ENCODE results near the gene WDR37.

Gene WDR37

DNA sequence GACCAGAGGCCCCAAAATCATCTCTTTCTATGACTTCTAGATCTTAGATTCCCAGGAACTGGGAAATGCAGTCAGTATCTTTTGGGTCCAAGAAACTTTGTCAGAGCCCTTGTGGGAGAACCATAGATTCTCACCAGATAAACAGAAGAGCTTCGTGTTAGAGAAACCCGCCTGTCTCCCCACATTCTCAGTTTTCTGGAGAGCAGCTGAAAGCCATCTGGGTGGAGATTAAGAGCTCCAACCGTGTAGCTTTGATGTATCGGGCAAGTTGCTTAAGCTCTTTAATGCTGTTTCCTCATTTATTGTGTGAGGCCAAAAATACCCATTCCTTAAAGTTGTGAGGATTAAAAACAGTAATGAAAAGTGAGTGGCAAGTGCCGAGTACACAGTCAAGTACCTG lies 107.6 kb downstream of the WDR37 start:
- TF ChIP-seq, protein P1, sequence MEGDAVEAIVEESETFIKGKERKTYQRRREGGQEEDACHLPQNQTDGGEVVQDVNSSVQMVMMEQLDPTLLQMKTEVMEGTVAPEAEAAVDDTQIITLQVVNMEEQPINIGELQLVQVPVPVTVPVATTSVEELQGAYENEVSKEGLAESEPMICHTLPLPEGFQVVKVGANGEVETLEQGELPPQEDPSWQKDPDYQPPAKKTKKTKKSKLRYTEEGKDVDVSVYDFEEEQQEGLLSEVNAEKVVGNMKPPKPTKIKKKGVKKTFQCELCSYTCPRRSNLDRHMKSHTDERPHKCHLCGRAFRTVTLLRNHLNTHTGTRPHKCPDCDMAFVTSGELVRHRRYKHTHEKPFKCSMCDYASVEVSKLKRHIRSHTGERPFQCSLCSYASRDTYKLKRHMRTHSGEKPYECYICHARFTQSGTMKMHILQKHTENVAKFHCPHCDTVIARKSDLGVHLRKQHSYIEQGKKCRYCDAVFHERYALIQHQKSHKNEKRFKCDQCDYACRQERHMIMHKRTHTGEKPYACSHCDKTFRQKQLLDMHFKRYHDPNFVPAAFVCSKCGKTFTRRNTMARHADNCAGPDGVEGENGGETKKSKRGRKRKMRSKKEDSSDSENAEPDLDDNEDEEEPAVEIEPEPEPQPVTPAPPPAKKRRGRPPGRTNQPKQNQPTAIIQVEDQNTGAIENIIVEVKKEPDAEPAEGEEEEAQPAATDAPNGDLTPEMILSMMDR (IDR thresholded peaks at IDR 0.05; ENCODE audit: insufficient read depth, missing control alignments): no peak
- FAIRE-seq: no peak

DNA sequence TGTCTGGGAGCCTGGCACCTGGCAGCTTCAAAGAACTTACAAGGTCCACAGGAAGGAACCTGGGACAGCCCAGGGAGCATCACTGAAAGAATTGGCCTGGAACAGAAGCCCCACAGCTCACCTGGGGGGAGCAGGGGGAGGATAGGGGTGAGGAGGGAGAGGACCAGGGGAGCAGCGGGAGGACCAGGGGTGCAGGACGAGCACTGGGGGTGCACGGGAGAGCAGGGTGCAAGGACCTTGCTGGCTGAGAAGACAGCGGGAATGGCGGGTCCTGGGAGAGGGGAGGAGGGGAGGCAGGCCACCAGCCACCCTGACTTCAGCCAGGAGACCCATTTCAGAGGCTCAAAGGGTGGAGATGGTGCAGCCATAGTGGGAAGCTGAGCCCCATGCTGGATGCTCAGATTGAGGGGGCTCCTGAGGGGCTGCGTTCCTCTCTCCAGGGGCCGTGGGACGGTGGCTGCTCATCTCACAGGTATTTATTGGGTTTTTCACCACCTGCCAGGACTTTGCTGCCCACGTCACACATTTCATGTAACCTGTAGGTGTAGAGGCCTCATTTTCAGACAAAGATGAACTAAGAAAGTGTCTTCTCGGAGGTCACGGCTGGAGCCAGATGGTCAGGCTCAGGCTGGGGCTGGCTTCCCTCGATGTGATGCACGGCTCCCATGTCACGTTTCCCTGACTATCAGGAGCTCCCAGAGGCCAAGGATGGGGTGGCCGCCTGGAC lies 110.1 kb downstream of the WDR37 start:
- FAIRE-seq (no peak), DNase-seq (ENCODE audit: insufficient read length, low spot score) (no peak)
- TF ChIP-seq, protein P1 (IDR thresholded peaks at IDR 0.05; ENCODE audit: insufficient read depth, missing control alignments): no peak

More for the DNA sequence above, 107.6 kb downstream of the WDR37 start:
- no peak for DNase-seq (ENCODE audit: insufficient read length, low spot score)

DNA sequence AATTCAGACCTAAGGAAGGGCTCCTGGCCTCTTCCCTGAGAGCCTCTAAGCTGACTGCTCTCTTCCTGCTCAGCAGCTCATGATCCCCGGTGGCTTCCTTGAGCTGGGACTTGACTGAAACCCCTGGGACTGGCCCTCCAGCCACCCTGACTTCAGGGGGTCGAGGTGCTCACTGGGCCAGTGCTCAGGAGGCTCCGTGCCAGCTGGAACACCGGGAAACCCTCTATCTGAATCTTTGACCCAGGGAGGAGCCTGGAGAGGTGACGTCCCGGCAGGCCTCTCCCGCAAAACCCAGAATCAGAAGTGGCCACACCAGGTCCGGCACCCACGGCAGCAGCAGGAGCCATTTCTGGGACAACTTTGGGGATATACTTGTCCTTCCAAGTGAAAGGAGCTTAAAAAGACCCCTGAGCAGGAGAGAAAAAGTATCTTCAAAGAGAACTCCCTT lies 110.7 kb downstream of the WDR37 start:
- DNase-seq (ENCODE audit: insufficient read length, low spot score): no peak
- FAIRE-seq: no peak

DNA sequence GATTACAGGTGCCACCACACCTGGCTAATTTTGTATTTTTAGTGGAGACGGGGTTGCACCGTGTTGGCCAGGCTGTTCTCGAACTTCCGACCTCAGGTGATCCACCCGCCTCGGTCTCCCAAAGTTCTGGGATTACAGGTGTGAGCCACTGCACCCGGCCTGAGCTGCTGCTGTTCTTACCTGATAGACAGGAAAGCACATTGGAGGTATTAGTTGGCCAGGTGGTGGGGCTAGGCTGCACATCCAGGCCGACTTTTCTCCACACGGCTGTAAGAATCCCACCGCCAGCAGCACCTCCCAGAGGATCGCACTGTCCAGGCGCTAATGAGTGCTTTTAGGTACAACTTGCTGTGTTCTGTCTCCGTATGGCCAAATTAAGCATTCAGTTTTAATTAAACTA lies 112.6 kb downstream of the WDR37 start:
- DNase-seq (ENCODE audit: insufficient read length, low spot score) (no peak), FAIRE-seq (no peak)

More for the DNA sequence above, 110.7 kb downstream of the WDR37 start:
- TF ChIP-seq, protein P1 (IDR thresholded peaks at IDR 0.05; ENCODE audit: insufficient read depth, missing control alignments): no peak

DNA sequence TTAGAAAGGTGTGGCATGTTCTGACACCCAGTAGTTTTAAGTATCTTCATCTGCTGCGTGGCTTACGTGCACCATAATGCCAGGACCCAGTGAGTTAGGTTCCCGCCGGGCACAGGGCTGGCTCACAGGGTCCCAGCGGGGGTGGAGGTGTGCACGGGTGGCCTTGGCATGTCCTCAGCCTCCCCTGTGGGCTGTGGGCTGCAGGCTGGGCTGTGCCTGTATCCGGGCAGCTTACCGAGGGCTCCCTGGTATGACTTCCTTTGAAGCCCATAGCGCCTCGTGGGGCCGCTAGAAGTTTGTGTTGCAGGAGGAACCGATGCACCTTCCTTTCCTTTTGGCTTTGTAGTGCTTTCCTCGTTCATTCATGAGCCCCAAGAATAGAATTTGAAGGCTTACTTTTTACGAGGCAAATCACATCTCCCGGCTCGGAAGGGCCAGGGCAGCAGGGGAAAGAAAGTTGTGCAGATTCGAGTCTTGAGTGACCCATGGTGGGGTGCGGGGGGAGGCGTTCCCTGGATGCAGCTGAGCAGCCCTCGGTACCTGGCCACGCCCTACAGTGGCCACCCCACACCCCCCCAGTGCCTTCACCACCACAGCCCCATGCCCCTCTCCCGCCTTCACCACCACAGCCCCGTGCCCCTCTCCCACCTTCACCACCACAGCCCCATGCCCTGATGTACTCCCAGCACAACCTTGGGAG lies 113.2 kb downstream of the WDR37 start:
- DNase-seq (ENCODE audit: insufficient read length, low spot score) (no peak), FAIRE-seq (no peak)
- TF ChIP-seq, protein P1 (IDR thresholded peaks at IDR 0.05; ENCODE audit: insufficient read depth, missing control alignments): no peak

More for the DNA sequence above, 112.6 kb downstream of the WDR37 start:
- TF ChIP-seq, protein P1 (IDR thresholded peaks at IDR 0.05; ENCODE audit: insufficient read depth, missing control alignments): no peak

DNA sequence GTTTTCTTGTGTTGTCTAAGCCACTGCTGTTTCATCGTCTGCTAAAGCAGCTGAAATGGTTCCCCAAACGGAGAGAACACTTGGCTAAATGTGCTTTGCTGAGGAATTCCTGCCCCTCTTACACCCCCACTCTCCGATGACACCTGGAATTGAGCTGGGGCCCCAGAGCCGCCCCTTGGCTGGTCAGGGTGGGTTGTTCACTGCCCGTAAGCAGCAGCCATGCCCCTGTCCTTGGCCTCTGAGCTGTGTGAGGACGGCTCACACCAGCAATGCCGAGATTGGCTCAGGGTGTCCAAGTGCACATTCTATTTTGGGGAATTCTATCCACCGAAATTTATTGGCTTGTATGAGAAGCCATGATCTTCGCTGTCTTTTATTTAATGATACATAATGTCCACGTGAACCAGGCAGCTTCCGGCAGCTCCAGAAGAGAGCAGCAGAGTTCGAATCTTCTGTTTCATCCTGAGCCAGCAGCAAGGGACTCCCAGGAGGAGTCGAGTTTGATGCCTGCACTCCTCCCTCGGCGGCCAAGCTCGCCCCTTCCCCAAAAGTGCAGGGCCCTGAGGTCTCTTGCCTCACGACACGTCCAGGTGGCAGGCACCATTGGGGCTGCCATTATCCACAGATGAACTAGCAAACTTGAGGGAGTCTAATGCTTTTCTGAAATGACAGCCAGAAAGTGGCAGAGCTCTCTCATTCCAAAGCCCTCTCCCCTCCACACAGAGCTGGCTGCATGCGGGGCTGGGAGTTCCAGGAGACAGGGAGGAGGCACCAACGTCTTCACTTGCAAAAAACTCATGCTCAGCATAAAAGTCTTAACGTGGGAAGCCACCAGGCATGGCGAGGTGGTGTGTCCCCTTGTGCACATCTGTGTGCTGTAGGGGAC lies 114.0 kb downstream of the WDR37 start:
- FAIRE-seq: no peak

More for the DNA sequence above, 114.0 kb downstream of the WDR37 start:
- TF ChIP-seq, protein P1 (IDR thresholded peaks at IDR 0.05; ENCODE audit: insufficient read depth, missing control alignments): no peak
- DNase-seq (ENCODE audit: insufficient read length, low spot score): no peak

Measured in D721Med (cell line).